HepG2 (cell line): Measurements from ENCODE around the gene PDZD8. TPM values are rescaled to one million over a fixed set of nuclear protein-coding genes. Genes with fewer than 3 reads are reported as not detected.

Source experiments
- FOXJ3 ChIP-seq: sonication (generic); formaldehyde crosslinking; IDR thresholded peaks from 2 replicates; pipeline ENCODE4 v1.4.0; 2020; ENCODE audit warnings: missing genetic modification reagents, mild to moderate bottlenecking, borderline replicate concordance
- GLI4 ChIP-seq: sonication (generic); formaldehyde crosslinking; IDR thresholded peaks from 2 replicates; pipeline ENCODE4 v1.5.1; 2020; ENCODE audit warnings: missing genetic modification reagents, mild to moderate bottlenecking, moderate library complexity, borderline replicate concordance
- GMEB1 ChIP-seq: sonication (generic); formaldehyde crosslinking; IDR thresholded peaks from 2 replicates; pipeline ENCODE4 v1.5.1; 2020; ENCODE audit warnings: missing genetic modification reagents, mild to moderate bottlenecking, borderline replicate concordance
- PHF20 ChIP-seq: sonication (generic); formaldehyde crosslinking; IDR thresholded peaks from 2 replicates; pipeline ENCODE4 v1.5.0; 2020; ENCODE audit warnings: mild to moderate bottlenecking, missing genetic modification reagents
- PHF8 ChIP-seq: sonication (generic); formaldehyde crosslinking; IDR thresholded peaks from 2 replicates; pipeline ENCODE4 v1.5.0; 2020; ENCODE audit warnings: missing genetic modification reagents
- RAD21 ChIP-seq: fragments of 450-650 bp; formaldehyde crosslinking; IDR thresholded peaks from 2 replicates; pipeline ENCODE4 v1.5.0; 2020; ENCODE audit warnings: mild to moderate bottlenecking
- SNAPC4 ChIP-seq: sonication (generic); formaldehyde crosslinking; IDR thresholded peaks from 2 replicates; pipeline ENCODE4 v1.4.0; 2020; ENCODE audit warnings: mild to moderate bottlenecking, missing genetic modification reagents
- TFDP2 ChIP-seq: sonication (generic); formaldehyde crosslinking; IDR thresholded peaks from 2 replicates; pipeline ENCODE4 v1.4.0; 2020; ENCODE audit warnings: missing genetic modification reagents
- ZBED4 ChIP-seq: sonication (generic); formaldehyde crosslinking; IDR thresholded peaks from 2 replicates; pipeline ENCODE4 v1.4.0; 2020; ENCODE audit warnings: missing genetic modification reagents, borderline replicate concordance
- ZFP1 ChIP-seq: IDR thresholded peaks from 2 replicates; pipeline ENCODE4 v1.6.1; 2016
- ZNF367 ChIP-seq: sonication (generic); formaldehyde crosslinking; IDR thresholded peaks from 2 replicates; pipeline ENCODE4 v1.4.0; 2020; ENCODE audit warnings: missing genetic modification reagents, borderline replicate concordance
- ZNF580 ChIP-seq: IDR thresholded peaks from 2 replicates; pipeline ENCODE4 v1.6.1; 2016; ENCODE audit warnings: low read depth, borderline replicate concordance
- ZUFSP ChIP-seq: sonication (generic); formaldehyde crosslinking; IDR thresholded peaks from 2 replicates; pipeline ENCODE4 v1.9.0; 2021; ENCODE audit warnings: missing genetic modification reagents, mild to moderate bottlenecking, borderline replicate concordance
- polyA plus RNA-seq, 8 experiments: library from polyadenylated mRNA; depleted of rRNA in 3 of 8; stranded (reverse) in 7 of 8; unstranded in 1 of 8; fragments of >200 nt; fragmentation: Illumina TruSeq in 4 of 8; extraction: Trizol in 4 of 8; gene quantifications; 2 replicates each; pipeline versions ENCODE4 v1.2.1 to v1.2.3, GENCODE V29; 2011 to 2016; ENCODE audit warnings: low read depth in 4 of 8, missing spikeins in 1 of 8, mixed read lengths in 1 of 8; ENCODE audit not compliant: insufficient read depth in 1 of 8
- total RNA-seq, 5 experiments: library from RNA; depleted of rRNA; stranded (reverse); fragments of >200 nt; fragmentation: Illumina TruSeq; extraction: Trizol; gene quantifications; 2 replicates each; pipeline ENCODE4 v1.2.3, GENCODE V29; 2016; ENCODE audit warnings: low read depth in 1 of 5

Gene PDZD8
- total and polyA plus RNA-seq, 2 of the 13 experiments (the other 11 are each of a cell fraction or from before 2014, with no cell fraction given) = 11.2 to 32.0 TPM

GRCh38 chr10:117375360-117376178, at the start of gene PDZD8 (continued):
- TF ChIP-seq ZBED4 (CRISPR knock-in tag) (peak; percentile 65; the same call in 1 of the 2 replicates), ZNF580 (CRISPR knock-in tag) (no peak), RAD21 (CRISPR knock-in tag) (no peak), PHF20 (CRISPR knock-in tag) (peak; percentile 71), GMEB1 (CRISPR knock-in tag) (peak; percentile 97), ZNF367 (no peak), GLI4 (peak; percentile 87), FOXJ3 (CRISPR knock-in tag) (peak; percentile 58), ZUFSP (CRISPR knock-in tag) (no peak), PHF8 (CRISPR knock-in tag) (peak; percentile 95), ZFP1 (CRISPR knock-in tag) (no peak), SNAPC4 (CRISPR knock-in tag) (peak; percentile 50; the same call in 1 of the 2 replicates), TFDP2 (CRISPR knock-in tag) (peak; percentile 68; the same call in 1 of the 2 replicates)
